B cell (primary cell): ENCODE measurements around the gene RFX2. TPM values are rescaled to one million over a fixed set of nuclear protein-coding genes. Genes with fewer than 3 reads are reported as not detected.
A peak's percentile ranks its signal among the peaks of the same experiment; 100 is the strongest.

ENCODE experiments used
- ATAC-seq: fragments of 200-7000 bp; cut with Tn5 transposase; one replicate; pipeline ENCODE4 v1.10.0; 2021; ENCODE audit warnings: low read depth, mild to moderate bottlenecking, moderate number of reproducible peaks, moderate library complexity
- CTCF ChIA-PET: fragments of 350-600 bp; sonication (Branson Sonifier 250); formaldehyde crosslinking; loops from one replicate; lab custom pipeline; 2021; ENCODE audit warnings: antibody characterized with exemption, inconsistent platforms; lab: Charles Lee
- POLR2A ChIA-PET: fragments of 350-600 bp; sonication (Branson Sonifier 250); formaldehyde crosslinking; loops from one replicate; lab custom pipeline; 2021; ENCODE audit warnings: antibody characterized with exemption; lab: Charles Lee
- DNase-seq: peaks from one replicate; pipeline ENCODE4 v3.0.0; 2013
- H2AFZ ChIP-seq: 2 replicates; pipeline ENCODE4 v1.6.1; 2012; ENCODE audit warnings: mild to moderate bottlenecking, low read depth, low read length; ENCODE audit not compliant: insufficient read depth, poor library complexity, severe bottlenecking
- H3K27ac ChIP-seq, 2 donors: 1 replicate in 1 of 2; 2 replicates in 1 of 2; pipeline ENCODE4 v1.5.1; 2012 to 2013; ENCODE audit warnings: low read length in 2 of 2, mild to moderate bottlenecking in 2 of 2, moderate library complexity in 1 of 2
- H3K27me3 ChIP-seq, 4 experiments: fragments of 200-600 bp in 1 of 4; sonication (generic) in 1 of 4; replicated peaks in 1 of 4; 1 replicate in 2 of 4; 2 replicates in 2 of 4; pipeline versions ENCODE4 v1.6.1 to v1.7.0; 2013 to 2016; ENCODE audit warnings: low read length in 3 of 4, mild to moderate bottlenecking in 2 of 4, mixed read lengths in 1 of 4, moderate library complexity in 1 of 4; ENCODE audit not compliant: insufficient read depth in 4 of 4, control insufficient read depth in 3 of 4; ENCODE audit errors: control extremely low read depth in 1 of 4
- H3K36me3 ChIP-seq, 2 experiments: replicated peaks in 1 of 2; 1 replicate in 1 of 2; 2 replicates in 1 of 2; pipeline versions ENCODE4 v1.6.1 to v1.7.1; 2013; ENCODE audit warnings: low read length in 1 of 2; ENCODE audit not compliant: insufficient read depth in 2 of 2, control insufficient read depth in 1 of 2; ENCODE audit errors: control extremely low read depth in 1 of 2, extremely low read depth in 1 of 2
- H3K4me1 ChIP-seq, 2 donors: fragments of 200-600 bp in 1 of 2; sonication (generic) in 1 of 2; 1 replicate in 1 of 2; 2 replicates in 1 of 2; pipeline versions ENCODE4 v1.5.1 to v1.6.1; 2013 to 2017; ENCODE audit warnings: low read length in 2 of 2; ENCODE audit not compliant: control insufficient read depth in 2 of 2, insufficient read depth in 2 of 2
- H3K4me2 ChIP-seq: replicated peaks from 2 replicates; pipeline ENCODE3; 2012; ENCODE audit warnings: mild to moderate bottlenecking, low read depth, low read length; ENCODE audit not compliant: poor library complexity, severe bottlenecking
- H3K4me3 ChIP-seq, 5 experiments: fragments of 200-600 bp in 1 of 5; sonication (generic) in 1 of 5; 1 replicate in 3 of 5; 2 replicates in 2 of 5; pipeline versions ENCODE4 v1.5.1 to v1.7.0; 2011 to 2016; ENCODE audit warnings: low read length in 4 of 5, mild to moderate bottlenecking in 4 of 5, low read depth in 2 of 5, control low read depth in 1 of 5, moderate library complexity in 1 of 5; ENCODE audit not compliant: insufficient read depth in 1 of 5; ENCODE audit errors: control extremely low read depth in 1 of 5, extremely low read depth in 1 of 5
- H3K79me2 ChIP-seq: fragments of 200-600 bp; sonication (generic); one replicate; pipeline ENCODE4 v1.6.0; 2016; ENCODE audit warnings: low read length; ENCODE audit not compliant: control insufficient read depth, insufficient read depth
- H3K9ac ChIP-seq: fragments of 200-600 bp; sonication (generic); 2 replicates; pipeline ENCODE4 v1.6.1; 2017; ENCODE audit warnings: mild to moderate bottlenecking, low read length, moderate library complexity
- H3K9me3 ChIP-seq, 3 donors: one replicate each; pipeline versions ENCODE4 v1.6.1 to v1.7.1; 2013; ENCODE audit warnings: low read length in 2 of 3; ENCODE audit not compliant: control insufficient read depth in 2 of 3, insufficient read depth in 1 of 3; ENCODE audit errors: control extremely low read depth in 1 of 3
- H4K20me1 ChIP-seq: 2 replicates; pipeline ENCODE4 v1.6.0; 2012; ENCODE audit warnings: mild to moderate bottlenecking, low read length; ENCODE audit not compliant: insufficient read depth, control insufficient read depth, poor library complexity, severe bottlenecking
- H3K27ac Mint-ChIP-seq: one replicate; pipeline ENCODE4 v1.8.0; 2021; ENCODE audit warnings: mixed read lengths
- H3K27me3 Mint-ChIP-seq: one replicate; pipeline ENCODE4 v1.8.0; 2021; ENCODE audit warnings: mixed read lengths
- H3K4me1 Mint-ChIP-seq: one replicate; pipeline ENCODE4 v1.8.0; 2021; ENCODE audit warnings: mixed read lengths
- H3K4me3 Mint-ChIP-seq: one replicate; pipeline ENCODE4 v1.8.0; 2021; ENCODE audit warnings: mixed read lengths
- H3K9me3 Mint-ChIP-seq: one replicate; pipeline ENCODE4 v1.8.0; 2022; ENCODE audit warnings: mixed read lengths; ENCODE audit not compliant: insufficient read depth
- EZH2 ChIP-seq: IDR thresholded peaks from 2 replicates; pipeline ENCODE4 v1.6.1; 2012; ENCODE audit warnings: borderline replicate concordance, low read depth, mild to moderate bottlenecking, moderate library complexity, low read length; ENCODE audit not compliant: insufficient read depth, poor library complexity, severe bottlenecking
- WGBS: methylation state at CpG from one replicate; pipeline ENCODE4 v1.1.5; 2013; ENCODE audit warnings: missing lambda C conversion rate; ENCODE audit not compliant: insufficient coverage; 5-methylcytosine and 5-hydroxymethylcytosine counted together
- intact Hi-C: fragments of 100-400 bp; cut with micrococcal nuclease; formaldehyde crosslinking; loops from one replicate; pipeline ENCODE4 v1.10.0; 2022
- polyA plus RNA-seq: library from polyadenylated mRNA; depleted of rRNA; stranded (reverse); fragments of >200 nt; gene quantifications from 2 replicates; pipeline ENCODE4 v1.2.3, GENCODE V29; 2012
- total RNA-seq, 2 donors: library from RNA; stranded (reverse); fragments of 120-200 nt in 1 of 2; gene quantifications; 1 replicate in 1 of 2; 2 replicates in 1 of 2; pipeline versions ENCODE4 v1.2.3 to v1.2.4, GENCODE V29; 2013 to 2022
- TF ChIP-seq, protein P1 (sequence below): fragments of 200-600 bp; IDR thresholded peaks from one replicate; pipeline ENCODE4 v1.8.0; 2022; ENCODE audit warnings: antibody characterized with exemption, mild to moderate bottlenecking

RFX2 gene
- total and polyA plus RNA-seq, 2 donors (not counting 1 experiment from before 2014, with no cell fraction given), result 7.1 to 8.6 TPM

GRCh38 chr19:6042776-6043726, 67.2 kb downstream of the RFX2 start:
- intact Hi-C loops, result no loop called here
- Histone ChIP-seq H3K9me3 (no peaks in the 10 kb centered on the region), H3K9ac (no peak overlapping the region), H3K27me3 (no peaks in the 10 kb centered on the region), H3K79me2 (no peaks in the 10 kb centered on the region), H3K27ac (no peak overlapping the region), H3K4me3 (no peak overlapping the region), H4K20me1 (no peaks in the 10 kb centered on the region), H2AFZ (no peak overlapping the region), H3K4me2 (no peak overlapping the region), H3K4me1 (peaks cover 0 to 15% of the 10 kb centered on the region in 2 donors), H3K36me3 (no peaks in the 10 kb centered on the region)
- Mint-ChIP-seq H3K4me3 (no peak overlapping the region), H3K27me3 (no peaks in the 10 kb centered on the region), H3K9me3 (no peaks in the 10 kb centered on the region), H3K27ac (no peak overlapping the region), H3K4me1 (peaks cover 17% of the 10 kb centered on the region)
- POLR2A ChIA-PET, result no interaction called here
- DNase-seq, result no peak
- TF ChIP-seq, protein P1, sequence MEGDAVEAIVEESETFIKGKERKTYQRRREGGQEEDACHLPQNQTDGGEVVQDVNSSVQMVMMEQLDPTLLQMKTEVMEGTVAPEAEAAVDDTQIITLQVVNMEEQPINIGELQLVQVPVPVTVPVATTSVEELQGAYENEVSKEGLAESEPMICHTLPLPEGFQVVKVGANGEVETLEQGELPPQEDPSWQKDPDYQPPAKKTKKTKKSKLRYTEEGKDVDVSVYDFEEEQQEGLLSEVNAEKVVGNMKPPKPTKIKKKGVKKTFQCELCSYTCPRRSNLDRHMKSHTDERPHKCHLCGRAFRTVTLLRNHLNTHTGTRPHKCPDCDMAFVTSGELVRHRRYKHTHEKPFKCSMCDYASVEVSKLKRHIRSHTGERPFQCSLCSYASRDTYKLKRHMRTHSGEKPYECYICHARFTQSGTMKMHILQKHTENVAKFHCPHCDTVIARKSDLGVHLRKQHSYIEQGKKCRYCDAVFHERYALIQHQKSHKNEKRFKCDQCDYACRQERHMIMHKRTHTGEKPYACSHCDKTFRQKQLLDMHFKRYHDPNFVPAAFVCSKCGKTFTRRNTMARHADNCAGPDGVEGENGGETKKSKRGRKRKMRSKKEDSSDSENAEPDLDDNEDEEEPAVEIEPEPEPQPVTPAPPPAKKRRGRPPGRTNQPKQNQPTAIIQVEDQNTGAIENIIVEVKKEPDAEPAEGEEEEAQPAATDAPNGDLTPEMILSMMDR, result no peak
- no peak for TF ChIP-seq EZH2
- WGBS, result 79% methylated on average over 6 of the region's 12 CpGs
- CTCF ChIA-PET, result interaction anchor here (1.6 to 3.6 kb wide), 2 partner anchors 78 to 83 kb away, joined by 5 to 12 read pairs; no protein-coding TSS in a partner anchor
- no peak for ATAC-seq

GRCh38 chr19:6041991-6042481, 68.3 kb downstream of the RFX2 start:
- TF ChIP-seq EZH2, result no peak
- TF ChIP-seq, protein P1, result no peak
- peak overlapping the region; percentile 11 for H3K4me2 ChIP-seq
- no peaks in the 10 kb centered on the region for H3K36me3 ChIP-seq
- H3K9ac ChIP-seq, result no peak overlapping the region
- ATAC-seq, result peak; percentile 31
- 92% methylated on average over 27 of the region's 27 CpGs for WGBS
- Mint-ChIP-seq H3K27ac (peak overlapping the region; percentile 38), H3K4me1 (peaks cover 19% of the 10 kb centered on the region), H3K27me3 (no peaks in the 10 kb centered on the region), H3K4me3 (peak overlapping the region; percentile 33), H3K9me3 (no peaks in the 10 kb centered on the region)
- H2AFZ ChIP-seq, result no peak overlapping the region
- H3K27me3 ChIP-seq, result no peaks in the 10 kb centered on the region
- H3K4me1 ChIP-seq, result peaks cover 0 to 15% of the 10 kb centered on the region in 2 donors
- H3K27ac ChIP-seq, result no peak overlapping the region
- H3K4me3 ChIP-seq, result no peak overlapping the region
- CTCF ChIA-PET, result interaction anchor here (3.6 kb wide), 1 partner anchor 84 kb away, joined by 12 read pairs; no protein-coding TSS in a partner anchor
- POLR2A ChIA-PET, result no interaction called here
- intact Hi-C loops, result no loop called here
- H3K79me2 ChIP-seq, result no peaks in the 10 kb centered on the region
- DNase-seq, result no peak
- no peaks in the 10 kb centered on the region for H3K9me3 ChIP-seq
- H4K20me1 ChIP-seq, result no peaks in the 10 kb centered on the region
